ENCODE data around the gene PARN.
A peak's percentile ranks its signal among the peaks of the same experiment; 100 is the strongest.
"Not testable (repeated sequence)": the region's sequence is repeated elsewhere in the genome, so short reads cannot be mapped to it uniquely, and the experiment has no call there.

The PARN gene

GRCh38 chr16:14400978-14401710 lies 228.9 kb downstream of the PARN start:
- not testable (repeated sequence) for DNase-seq (ENCODE audit: low spot score)

DNA sequence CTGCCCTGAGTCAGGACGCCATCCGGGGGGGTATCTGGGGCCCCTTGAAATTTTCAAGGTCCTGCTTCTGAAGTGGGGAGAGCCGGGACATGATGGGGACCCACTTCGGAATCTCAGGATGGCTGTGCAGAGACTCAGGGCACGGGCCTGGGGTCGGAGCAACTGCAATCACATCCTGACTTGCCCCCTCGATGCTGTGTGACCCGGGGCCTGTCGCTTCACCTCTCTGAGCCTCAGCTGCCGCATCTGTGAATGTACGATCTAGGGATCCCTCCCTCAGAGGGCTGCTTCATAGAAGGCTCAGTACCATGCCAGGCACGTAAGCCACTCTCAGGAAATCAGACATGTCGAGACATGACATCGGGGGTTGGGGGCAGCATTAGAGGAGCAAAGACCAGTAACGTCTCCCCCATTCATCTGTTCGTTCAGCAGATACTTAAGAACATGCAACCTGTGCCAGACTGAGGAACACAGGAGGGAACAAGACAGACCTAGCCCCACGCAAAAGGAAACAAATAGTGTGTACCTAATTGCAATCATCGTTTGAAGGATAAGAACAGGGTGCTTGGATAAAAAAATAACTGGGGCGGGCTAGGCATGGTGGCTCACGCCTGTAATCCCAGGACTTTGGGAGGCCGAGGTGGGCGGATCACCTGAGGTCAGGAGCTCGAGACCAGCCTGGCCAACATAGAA lies 229.6 kb downstream of the PARN start:
- no peak for DNase-seq (ENCODE audit: low spot score)

GRCh38 chr16:14399378-14400284 lies 230.4 kb downstream of the PARN start:
- DNase-seq (ENCODE audit: low spot score), result peak; percentile 52

DNA sequence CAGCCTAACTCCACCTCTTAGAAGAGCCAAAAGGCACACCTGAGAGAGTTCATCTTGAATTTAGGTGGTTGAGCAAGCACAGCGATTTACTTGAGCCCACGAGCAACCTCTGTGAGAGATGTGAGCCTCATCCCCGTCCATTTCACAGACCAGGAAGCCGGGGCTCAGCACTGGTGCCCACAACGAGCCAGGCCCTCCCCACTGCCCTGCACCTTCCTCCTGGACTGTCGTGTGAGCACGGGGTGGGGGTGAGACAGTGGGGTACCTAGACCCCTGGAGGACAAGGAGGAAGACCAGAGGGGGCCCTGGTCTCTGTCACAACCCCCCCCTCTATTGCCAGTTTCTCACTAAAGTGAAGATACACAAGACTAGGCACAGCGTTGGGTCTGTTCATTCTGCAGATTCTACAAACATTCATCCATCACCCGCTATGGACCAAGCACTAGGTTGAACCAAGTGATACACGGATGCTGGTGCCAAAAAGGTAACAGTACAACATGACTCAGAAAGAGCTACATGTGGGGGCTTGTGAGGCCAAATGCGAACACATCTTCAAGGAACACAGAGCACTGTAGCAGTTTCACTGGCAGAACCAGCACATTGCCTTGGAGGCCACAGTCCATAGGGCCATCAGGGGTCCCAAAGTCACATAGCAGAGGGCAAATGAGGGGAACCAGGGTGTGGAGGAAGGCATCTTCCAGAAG lies 231.9 kb downstream of the PARN start:
- DNase-seq (ENCODE audit: low spot score), result peak; percentile 28

GRCh38 chr16:14395710-14396304 lies 234.3 kb downstream of the PARN start:
- DNase-seq (ENCODE audit: low spot score), result not testable (repeated sequence)

- no peak for DNase-seq (ENCODE audit: low spot score)
These were observed 235.2 kb downstream of the PARN start for GRCh38 chr16:14394834-14395233.

DNA sequence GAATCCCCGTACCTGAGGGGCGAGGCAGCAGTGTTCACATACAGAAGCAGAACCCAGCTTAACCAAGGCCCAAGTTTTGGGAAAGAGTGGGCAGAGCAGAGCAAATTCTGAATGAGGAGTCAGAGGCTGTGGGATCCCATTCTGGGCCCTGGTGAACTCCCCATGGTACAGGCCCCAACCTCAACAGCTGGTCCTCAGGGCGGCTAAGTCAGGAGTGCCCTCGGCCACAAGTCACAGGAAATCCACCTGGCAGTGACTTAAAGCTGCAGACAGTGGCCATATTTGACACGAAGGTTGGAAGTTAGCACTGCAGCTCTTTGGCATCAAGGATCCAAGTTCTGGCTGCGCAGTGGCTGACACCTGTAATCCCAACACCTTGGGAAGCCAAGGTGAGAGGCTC lies 237.1 kb downstream of the PARN start:
- no peak for DNase-seq (ENCODE audit: low spot score)

DNA sequence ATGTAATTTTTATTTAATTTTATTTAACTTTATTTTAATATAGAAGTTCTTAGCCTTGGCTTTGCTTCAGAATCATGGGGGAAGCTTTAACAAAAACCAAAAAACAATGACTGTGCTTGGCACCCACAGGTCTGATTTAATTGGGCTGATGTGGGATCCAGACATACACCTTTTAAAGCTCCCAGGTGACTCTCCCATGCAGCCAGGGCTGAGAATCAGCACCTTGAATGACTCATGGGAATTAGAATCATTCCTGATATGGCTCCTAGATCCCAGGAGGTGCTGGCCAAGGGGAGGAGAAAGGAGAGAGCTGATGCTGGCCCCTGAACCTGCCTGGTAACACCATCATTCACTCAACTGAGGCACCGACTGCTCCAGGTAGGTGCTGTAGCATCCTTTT lies 240.7 kb downstream of the PARN start:
- no peak for DNase-seq (ENCODE audit: low spot score)

DNA sequence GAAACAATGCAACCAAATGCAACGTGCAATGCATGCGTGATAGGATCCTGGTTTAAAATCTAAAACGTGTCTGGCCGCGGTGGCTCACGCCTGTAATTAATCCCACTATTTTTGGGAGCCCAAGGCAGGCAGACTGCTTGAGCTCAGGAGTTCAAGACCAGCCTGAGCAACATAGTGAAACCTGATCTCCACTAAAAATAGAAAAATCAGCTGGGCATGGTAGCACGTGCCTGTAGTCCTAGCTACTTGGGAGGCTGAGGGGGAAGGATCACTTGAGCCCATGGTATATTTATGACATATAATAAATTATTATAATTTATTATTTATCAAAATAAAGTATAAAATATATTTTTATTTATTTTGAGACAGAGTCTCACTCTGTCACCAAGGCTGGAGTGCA lies 241.8 kb downstream of the PARN start:
- DNase-seq (ENCODE audit: low spot score), result no peak

DNA sequence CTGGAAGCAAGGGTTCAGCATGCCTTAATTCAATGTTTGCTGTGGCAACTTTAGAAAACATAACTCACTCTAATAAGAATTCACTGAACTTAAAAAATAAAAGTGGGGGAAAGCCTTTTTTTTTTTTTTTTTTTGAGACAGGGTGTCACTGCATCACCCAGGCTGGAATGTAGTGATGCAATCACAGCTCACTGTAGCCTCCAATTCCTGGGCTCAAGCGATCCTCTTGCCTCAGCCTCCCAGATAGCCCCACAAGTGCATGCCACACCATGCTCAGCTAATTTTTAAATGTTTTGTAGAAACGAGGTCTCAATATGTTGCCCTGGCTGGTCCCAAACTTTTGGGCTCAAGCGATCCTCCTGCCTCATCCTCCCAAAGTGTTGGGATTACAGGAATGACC lies 243.9 kb downstream of the PARN start:
- DNase-seq (ENCODE audit: low spot score), result no peak
